Measurements from ENCODE around the gene LAIR1. TPM values are rescaled to one million over a fixed set of nuclear protein-coding genes. Genes with fewer than 3 reads are reported as not detected.
A peak's percentile ranks its signal among the peaks of the same experiment; 100 is the strongest.
"Not testable (repeated sequence)": the region's sequence is repeated elsewhere in the genome, so short reads cannot be mapped to it uniquely, and the experiment has no call there.

LAIR1 gene
- polyA plus RNA-seq, 3 donors, result 48.0 to 202 (median 73.8) TPM

- not testable (repeated sequence) for H3K4me3 Mint-ChIP-seq; H3K4me3 ChIP-seq (replicated peaks in 1 of 3; ENCODE audit: low read depth in 2 of 3, low read length in 3 of 3); H3K36me3 ChIP-seq (replicated peaks in 1 of 2; ENCODE audit: control insufficient read depth in 1 of 2, insufficient read depth in 2 of 2, low read length in 2 of 2); H2AFZ ChIP-seq (ENCODE audit: insufficient read depth, low read depth, low read length, poor library complexity, severe bottlenecking); H3K79me2 ChIP-seq (ENCODE audit: insufficient read depth, low read length); H3K27ac ChIP-seq (ENCODE audit: low read depth in 1 of 2, low read length in 2 of 2); H4K20me1 ChIP-seq (ENCODE audit: insufficient read depth, low read length); H3K27me3 Mint-ChIP-seq (ENCODE audit: low read depth in 3 of 3); H3K36me3 Mint-ChIP-seq; H3K9ac ChIP-seq (ENCODE audit: insufficient read depth, low read length, poor library complexity, severe bottlenecking); H3K4me2 ChIP-seq (replicated peaks; ENCODE audit: extremely low read depth, low read length, poor library complexity, severe bottlenecking); H3K27me3 ChIP-seq (ENCODE audit: control insufficient read depth in 2 of 2, insufficient read depth in 2 of 2, low read length in 2 of 2); H3K9me3 ChIP-seq (replicated peaks in 1 of 2; ENCODE audit: control insufficient read depth in 1 of 2, insufficient read depth in 1 of 2, low read length in 2 of 2); DNase-seq
- WGBS (ENCODE audit: insufficient coverage), result 100% methylated on average over 1 of the region's 13 CpGs
- H3K27ac Mint-ChIP-seq, result peak overlapping the region in 3 of 7 donors; percentile 32 to 69 (median 46)
- peaks cover 44% of the 10 kb centered on the region for H3K4me1 Mint-ChIP-seq
- peak; percentile 13 for TF ChIP-seq CTCF (IDR thresholded peaks at IDR 0.05)
- peaks cover 38 to 46% of the 10 kb centered on the region in 2 donors for H3K4me1 ChIP-seq (ENCODE audit: control insufficient read depth in 1 of 2, insufficient read depth in 2 of 2, low read length in 2 of 2)
- intact Hi-C loops (cut with micrococcal nuclease), result loop anchor here in 1 of 2 donors (10.0 kb wide), 1 partner anchor 73 kb away; no protein-coding TSS in a partner anchor
- peaks cover 2 to 12% (median 5%) of the 10 kb centered on the region in 7 donors for H3K9me3 Mint-ChIP-seq
Observed at GRCh38 chr19:54322295-54322694, 42.4 kb downstream of the LAIR1 start.

- Histone ChIP-seq H3K9ac (ENCODE audit: insufficient read depth, low read length, poor library complexity, severe bottlenecking) (no peak overlapping the region), H3K27ac (ENCODE audit: low read depth in 1 of 2, low read length in 2 of 2) (no peak overlapping the region), H3K9me3 (replicated peaks in 1 of 2; ENCODE audit: control insufficient read depth in 1 of 2, insufficient read depth in 1 of 2, low read length in 2 of 2) (no peaks in the 10 kb centered on the region), H4K20me1 (ENCODE audit: insufficient read depth, low read length) (no peaks in the 10 kb centered on the region), H3K36me3 (replicated peaks in 1 of 2; ENCODE audit: control insufficient read depth in 1 of 2, insufficient read depth in 2 of 2, low read length in 2 of 2) (no peaks in the 10 kb centered on the region), H3K79me2 (ENCODE audit: insufficient read depth, low read length) (no peaks in the 10 kb centered on the region), H3K4me3 (replicated peaks in 1 of 3; ENCODE audit: low read depth in 2 of 3, low read length in 3 of 3) (no peak overlapping the region), H3K27me3 (ENCODE audit: control insufficient read depth in 2 of 2, insufficient read depth in 2 of 2, low read length in 2 of 2) (no peaks in the 10 kb centered on the region), H2AFZ (ENCODE audit: insufficient read depth, low read depth, low read length, poor library complexity, severe bottlenecking) (no peak overlapping the region), H3K4me1 (ENCODE audit: control insufficient read depth in 1 of 2, insufficient read depth in 2 of 2, low read length in 2 of 2) (peaks cover 44 to 49% of the 10 kb centered on the region in 2 donors), H3K4me2 (replicated peaks; ENCODE audit: extremely low read depth, low read length, poor library complexity, severe bottlenecking) (no peak overlapping the region)
- H3K4me1 Mint-ChIP-seq, result peaks cover 48% of the 10 kb centered on the region
- no peak for TF ChIP-seq CTCF (IDR thresholded peaks at IDR 0.05)
- intact Hi-C loops (cut with micrococcal nuclease), result loop anchor here in 1 of 2 donors (5.0 to 10.0 kb wide), 3 partner anchors 38 to 75 kb away; partner anchors contain the start of gene LILRB2
- peaks cover 2 to 12% (median 5%) of the 10 kb centered on the region in 7 donors for H3K9me3 Mint-ChIP-seq
- H3K36me3 Mint-ChIP-seq, result peaks cover 0 to 2% of the 10 kb centered on the region in 2 donors
- no peak for DNase-seq
- H3K4me3 Mint-ChIP-seq, result no peak overlapping the region
- 92% methylated on average over 9 of the region's 14 CpGs for WGBS (ENCODE audit: insufficient coverage)
- peaks cover 3 to 9% (median 4%) of the 10 kb centered on the region in 3 donors for H3K27me3 Mint-ChIP-seq (ENCODE audit: low read depth in 3 of 3)
- peak overlapping the region; percentile 12 to 80 (median 41) for H3K27ac Mint-ChIP-seq
Observed at GRCh38 chr19:54319892-54320670, 44.6 kb downstream of the LAIR1 start.
